HL-60 (cell line): ENCODE data around the gene C8G.

Experiments used
- DNase-seq, 2 experiments: peaks; one replicate each; pipeline ENCODE4 v3.0.0-alpha.2; 2010 to 2020; ENCODE audit warnings: low read depth in 1 of 2, low spot score in 1 of 2
- H3K27ac ChIP-seq: fragments of 250-450 bp; sonication (Bioruptor Pico); replicated peaks from 2 replicates; pipeline ENCODE4 v1.5.1; 2020; ENCODE audit warnings: mild to moderate bottlenecking, moderate library complexity
- H3K27me3 ChIP-seq: fragments of 250-450 bp; sonication (Bioruptor Pico); 2 replicates; pipeline ENCODE4 v1.5.1; 2021; ENCODE audit warnings: mild to moderate bottlenecking, moderate library complexity; ENCODE audit not compliant: insufficient read depth, poor library complexity, severe bottlenecking
- H3K4me3 ChIP-seq: replicated peaks from 2 replicates; pipeline ENCODE4 v1.5.1; 2011; ENCODE audit warnings: mild to moderate bottlenecking, control low read depth, low read length; ENCODE audit not compliant: insufficient read depth
- CTCF ChIP-seq: IDR thresholded peaks from one replicate; pipeline ENCODE4 v1.5.1; 2011; ENCODE audit warnings: low read length, control low read depth, inconsistent platforms; ENCODE audit not compliant: insufficient read depth
- GABPA ChIP-seq: IDR thresholded peaks from 2 replicates; pipeline ENCODE4 v1.6.1; 2012; ENCODE audit warnings: low read depth
- POLR2AphosphoS5 ChIP-seq: IDR thresholded peaks from 2 replicates; pipeline ENCODE4 v1.6.1; 2012; ENCODE audit warnings: low read depth
- REST ChIP-seq: IDR thresholded peaks from 2 replicates; pipeline ENCODE4 v1.6.1; 2012; ENCODE audit warnings: low read depth; ENCODE audit not compliant: insufficient replicate concordance
- SPI1 ChIP-seq: IDR thresholded peaks from 2 replicates; pipeline ENCODE4 v1.6.1; 2012; ENCODE audit warnings: low read depth, mild to moderate bottlenecking, borderline replicate concordance

Gene C8G

DNA sequence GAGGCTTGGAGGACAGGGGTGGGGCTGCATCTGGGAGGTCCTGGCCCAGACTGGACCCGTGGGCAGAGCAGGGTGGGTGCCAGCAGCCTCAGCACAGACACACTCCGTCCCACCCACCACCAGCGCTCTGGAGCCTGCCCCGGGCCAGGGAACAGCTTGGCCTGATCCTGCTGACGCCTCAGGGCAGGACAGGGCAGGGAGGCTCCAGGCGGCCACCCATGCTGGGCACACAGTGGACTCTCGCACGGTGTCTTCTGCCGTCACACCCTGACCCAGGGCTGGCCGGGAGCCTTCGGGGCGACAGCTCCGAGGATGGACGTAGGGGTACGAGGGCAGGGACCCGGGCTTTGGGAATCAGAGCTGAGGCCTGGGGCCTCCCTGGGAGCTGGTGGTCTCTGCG is 24.1 kb downstream of the C8G start:
- no peaks in the 10 kb centered on the region for H3K27me3 ChIP-seq

GRCh38 chr9:136969774-136970173 is 24.7 kb downstream of the C8G start:
- TF ChIP-seq POLR2AphosphoS5 (no peak), GABPA (no peak), REST (no peak), SPI1 (no peak), CTCF (no peak)
- no peaks in the 10 kb centered on the region for H3K27me3 ChIP-seq
- H3K4me3 ChIP-seq, result no peak overlapping the region
- DNase-seq, result no peak
- H3K27ac ChIP-seq, result no peak overlapping the region

More for the DNA sequence above, 24.1 kb downstream of the C8G start:
- no peak for DNase-seq
- Histone ChIP-seq H3K27ac (no peak overlapping the region), H3K4me3 (no peak overlapping the region)
- TF ChIP-seq GABPA, result no peak
- TF ChIP-seq SPI1, result no peak
- TF ChIP-seq REST, result no peak
- no peak for TF ChIP-seq POLR2AphosphoS5
- no peak for TF ChIP-seq CTCF

- Histone ChIP-seq H3K27ac (no peak overlapping the region), H3K27me3 (no peaks in the 10 kb centered on the region), H3K4me3 (no peak overlapping the region)
- TF ChIP-seq SPI1, result no peak
- TF ChIP-seq CTCF, result no peak
- TF ChIP-seq POLR2AphosphoS5, result no peak
- TF ChIP-seq REST, result no peak
- no peak for TF ChIP-seq GABPA
- DNase-seq, result no peak
Observed at GRCh38 chr9:136970361-136970760, 25.3 kb downstream of the C8G start.
